ENCODE data around the gene PPP3R2.

The PPP3R2 gene

DNA sequence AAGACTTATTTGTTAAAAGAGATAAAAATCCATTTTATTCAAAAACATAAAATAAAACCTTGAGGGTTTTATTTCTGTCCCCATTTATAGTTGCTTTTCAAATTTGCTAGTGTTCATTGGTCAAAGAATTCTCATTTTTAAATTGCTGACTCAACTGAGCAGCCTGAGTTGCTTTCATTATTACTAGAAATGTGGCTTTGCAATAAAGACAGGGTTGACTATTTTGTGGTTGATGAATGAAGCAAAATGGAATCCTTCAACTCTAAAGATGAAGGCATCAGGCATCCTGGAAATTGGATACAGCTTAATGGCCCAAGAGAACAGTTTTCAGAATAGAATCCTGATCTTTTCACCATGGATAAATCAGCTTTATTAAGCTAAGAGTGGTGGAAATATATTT lies 23.9 kb upstream of the PPP3R2 start:
- TF ChIP-seq TAF1 (IDR thresholded peaks at IDR 0.05; ENCODE audit: borderline replicate concordance, insufficient read depth, low read length) (no peak), REST (IDR thresholded peaks at IDR 0.05; ENCODE audit: insufficient read depth in 1 of 2, low read depth in 2 of 2, low read length in 2 of 2) (no peak), FOXP2 (optimal IDR thresholded peaks at IDR 0.05; ENCODE audit: borderline replicate concordance, extremely low read depth, extremely low read length, insufficient read depth) (no peak), POLR2AphosphoS5 (IDR thresholded peaks at IDR 0.05; ENCODE audit: low read depth, low read length) (no peak), SIN3A (IDR thresholded peaks at IDR 0.05; ENCODE audit: borderline replicate concordance, insufficient read depth, low read length) (no peak)

DNA sequence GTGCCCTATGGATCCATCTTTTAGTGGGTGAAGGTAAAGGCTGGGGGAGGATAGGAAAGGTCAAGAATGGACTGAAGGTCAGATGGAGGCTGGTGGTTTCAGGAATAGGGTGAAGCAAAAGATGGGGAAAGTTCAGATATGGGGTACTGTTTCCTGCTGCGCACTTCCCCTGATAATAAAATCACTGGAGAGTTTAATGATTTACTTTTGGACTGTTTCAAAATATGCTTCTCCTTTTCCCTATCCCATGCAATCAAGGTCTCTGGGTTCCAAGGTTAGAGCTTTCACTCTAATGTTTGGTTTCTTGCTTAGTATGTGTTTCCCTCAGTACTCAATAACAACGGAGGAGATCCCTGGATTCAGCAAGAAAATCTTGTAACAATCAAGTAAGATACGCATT lies 10.8 kb upstream of the PPP3R2 start:
- TF ChIP-seq REST (IDR thresholded peaks at IDR 0.05; ENCODE audit: insufficient read depth in 1 of 2, low read depth in 2 of 2, low read length in 2 of 2) = no peak
- TF ChIP-seq FOXP2 (optimal IDR thresholded peaks at IDR 0.05; ENCODE audit: borderline replicate concordance, extremely low read depth, extremely low read length, insufficient read depth) = no peak
- no peak for TF ChIP-seq SIN3A (IDR thresholded peaks at IDR 0.05; ENCODE audit: borderline replicate concordance, insufficient read depth, low read length)
- TF ChIP-seq POLR2AphosphoS5 (IDR thresholded peaks at IDR 0.05; ENCODE audit: low read depth, low read length) = no peak
- TF ChIP-seq TAF1 (IDR thresholded peaks at IDR 0.05; ENCODE audit: borderline replicate concordance, insufficient read depth, low read length) = no peak

DNA sequence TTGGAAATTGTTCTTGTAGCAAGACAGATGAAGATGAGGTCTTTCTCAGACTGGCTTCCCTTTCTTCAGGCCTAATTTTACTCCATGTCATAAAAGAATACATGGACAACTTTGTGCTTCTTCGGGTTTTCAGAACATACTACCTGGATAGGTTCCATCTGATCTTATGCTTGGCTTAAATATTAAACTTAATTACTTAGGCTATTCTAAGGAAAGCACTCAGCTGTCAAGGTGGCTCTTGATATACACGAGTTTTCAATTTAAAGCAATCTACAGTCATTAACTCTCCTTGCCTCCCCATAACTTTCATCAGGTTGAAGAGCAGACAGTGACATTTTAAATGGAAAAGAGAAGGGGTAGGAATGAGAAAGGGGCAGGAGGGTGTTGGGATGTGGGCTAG lies 9.5 kb upstream of the PPP3R2 start:
- TF ChIP-seq SIN3A (IDR thresholded peaks at IDR 0.05; ENCODE audit: borderline replicate concordance, insufficient read depth, low read length) = no peak
- TF ChIP-seq TAF1 (IDR thresholded peaks at IDR 0.05; ENCODE audit: borderline replicate concordance, insufficient read depth, low read length) = no peak
- no peak for TF ChIP-seq FOXP2 (optimal IDR thresholded peaks at IDR 0.05; ENCODE audit: borderline replicate concordance, extremely low read depth, extremely low read length, insufficient read depth)
- no peak for TF ChIP-seq POLR2AphosphoS5 (IDR thresholded peaks at IDR 0.05; ENCODE audit: low read depth, low read length)
- TF ChIP-seq REST (IDR thresholded peaks at IDR 0.05; ENCODE audit: insufficient read depth in 1 of 2, low read depth in 2 of 2, low read length in 2 of 2) = no peak

GRCh38 chr9:101601904-101602765 lies 7.4 kb upstream of the PPP3R2 start:
- TF ChIP-seq TAF1 (IDR thresholded peaks at IDR 0.05; ENCODE audit: borderline replicate concordance, insufficient read depth, low read length) = no peak
- TF ChIP-seq REST (IDR thresholded peaks at IDR 0.05; ENCODE audit: insufficient read depth in 1 of 2, low read depth in 2 of 2, low read length in 2 of 2) = no peak
- no peak for TF ChIP-seq SIN3A (IDR thresholded peaks at IDR 0.05; ENCODE audit: borderline replicate concordance, insufficient read depth, low read length)
- TF ChIP-seq FOXP2 (optimal IDR thresholded peaks at IDR 0.05; ENCODE audit: borderline replicate concordance, extremely low read depth, extremely low read length, insufficient read depth) = no peak
- no peak for TF ChIP-seq POLR2AphosphoS5 (IDR thresholded peaks at IDR 0.05; ENCODE audit: low read depth, low read length)

Measured in PFSK-1 (cell line).